Stimulated activated CD8-positive, alpha-beta memory T cell treated with anti-CD3 and anti-CD28 coated beads, Interleukin-4, amount 100 ng/mL, for 1 hour (primary cell): Measurements from ENCODE around the gene XRCC2.
"Not testable (repeated sequence)": the region's sequence is repeated elsewhere in the genome, so short reads cannot be mapped to it uniquely, and the experiment has no call there.

Source experiments
- DNase-seq, 2 donors: peaks; one replicate each; pipeline ENCODE4 v3.0.0-alpha.2; 2020; ENCODE audit warnings: low read depth in 2 of 2, low spot score in 1 of 2

XRCC2 gene

DNA sequence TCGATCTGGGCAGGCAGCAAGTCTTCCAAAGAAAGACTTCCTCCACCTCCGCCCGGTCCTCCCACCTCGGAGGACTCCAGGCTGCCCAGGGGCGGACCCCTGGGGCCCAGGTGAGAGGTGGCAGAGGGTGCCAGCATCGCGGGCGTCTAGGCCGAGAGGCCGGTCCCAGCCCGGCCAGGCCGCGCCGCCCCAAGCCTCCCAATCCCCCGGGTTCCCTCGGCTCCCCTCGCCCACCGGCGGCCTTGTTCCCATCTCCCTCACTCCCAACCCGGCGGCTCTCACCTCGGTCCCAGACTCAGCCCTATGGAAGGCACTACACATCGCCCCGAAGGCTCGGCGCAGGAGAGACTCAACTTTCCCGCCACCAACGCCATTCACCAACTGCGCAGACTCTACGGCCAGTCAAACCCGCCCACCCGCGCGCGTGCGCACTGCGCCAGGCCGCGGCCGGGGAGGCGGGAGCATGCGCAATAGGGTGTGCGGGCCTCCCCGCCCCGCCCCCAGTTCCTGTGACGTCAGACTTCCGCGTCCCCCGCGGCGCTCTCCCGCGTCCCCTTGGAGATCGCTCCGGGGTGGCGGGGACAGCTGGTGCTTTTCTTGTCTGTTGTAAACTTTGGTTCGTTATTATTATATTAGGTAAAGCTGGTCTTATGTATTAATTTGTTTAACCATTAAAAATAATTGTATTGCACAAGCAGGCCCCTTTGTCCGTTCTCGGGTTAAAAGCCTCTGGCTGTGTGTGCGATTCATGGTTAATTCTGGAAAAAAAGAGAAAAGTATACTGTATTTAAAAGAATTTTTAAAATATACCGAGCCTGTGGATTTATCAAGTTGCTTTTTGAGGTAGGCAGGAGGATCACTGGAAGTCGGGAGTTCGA, at the start of gene XRCC2:
XRCC2 (minus strand) TSS at position 383 of the 878 bp plus-strand sequence; CDS start at position 321, 62 bp downstream.
- DNase-seq = peak; percentile 87 to 91

DNA sequence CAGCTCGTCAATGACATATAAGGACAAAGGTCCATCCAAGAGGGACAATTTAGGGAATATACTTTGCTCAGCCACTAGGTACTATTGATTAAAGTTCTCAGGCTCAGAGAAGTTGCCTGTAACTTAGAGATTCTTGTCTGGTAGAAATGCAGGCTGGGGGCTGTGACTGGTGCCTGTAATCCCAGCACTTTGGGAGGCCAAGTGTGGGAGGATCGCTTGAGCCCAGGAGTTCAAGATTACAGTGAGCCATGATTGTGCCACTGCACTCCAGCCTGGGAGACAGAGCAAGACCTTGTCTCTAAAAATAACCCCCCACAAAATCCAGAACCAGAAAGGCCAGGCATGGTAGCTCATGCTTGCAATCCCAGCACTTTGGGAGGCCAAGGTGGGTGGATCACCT, 47.4 kb upstream of the XRCC2 start:
- DNase-seq = no peak

DNA sequence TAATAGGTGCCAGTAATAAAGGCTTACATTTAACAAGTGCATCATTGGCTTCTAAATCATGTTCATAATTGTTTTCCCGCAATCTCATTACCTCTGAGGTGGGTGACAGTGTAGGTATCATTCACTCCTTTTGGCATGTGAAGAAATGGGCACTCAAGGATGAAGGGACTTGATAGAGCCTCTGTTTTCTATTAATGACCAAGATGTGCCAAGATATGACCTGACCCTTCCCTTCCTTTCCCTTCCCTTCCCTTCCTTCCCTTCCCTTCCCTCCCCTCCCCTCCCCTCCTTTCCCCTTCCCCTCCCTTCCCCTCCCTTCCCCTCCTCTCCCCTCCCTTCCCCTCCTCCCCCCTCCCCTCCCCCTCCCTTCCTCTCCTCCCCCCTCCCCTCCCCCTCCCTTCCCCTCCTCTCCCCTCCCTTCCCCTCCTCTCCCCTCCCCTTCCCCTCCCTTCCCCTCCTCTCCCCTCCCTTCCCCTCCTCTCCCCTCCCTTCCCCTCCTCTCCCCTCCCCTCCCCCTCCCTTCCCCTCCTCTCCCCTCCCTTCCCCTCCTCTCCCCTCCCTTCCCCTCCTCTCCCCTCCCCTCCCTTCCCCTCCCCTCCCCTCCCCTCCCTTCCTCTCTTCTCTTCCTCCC, 36.6 kb upstream of the XRCC2 start:
- DNase-seq = not testable (repeated sequence)

DNA sequence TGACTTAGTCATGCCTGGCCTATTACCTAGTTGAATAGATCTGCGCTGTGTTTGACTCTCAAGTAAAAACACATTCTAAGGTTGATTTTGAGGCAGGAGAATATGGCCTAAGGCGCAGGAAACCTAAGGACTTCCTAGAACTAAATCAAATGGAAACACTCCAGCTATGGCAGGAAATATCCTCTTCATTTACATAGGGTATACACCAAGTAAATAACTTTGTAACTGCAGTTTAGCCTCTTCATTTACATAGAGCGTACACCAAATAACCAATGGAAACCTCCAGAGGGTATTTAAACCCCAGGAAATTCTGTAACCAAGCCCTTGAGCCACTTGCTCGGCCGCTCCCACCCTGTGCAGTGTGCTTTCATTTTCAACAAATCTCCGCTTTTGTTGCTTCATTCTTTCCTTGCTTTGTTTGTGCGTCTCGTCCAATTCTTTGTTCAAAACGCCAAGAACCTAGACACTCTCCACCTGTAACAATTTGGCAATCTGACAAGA, 35.6 kb upstream of the XRCC2 start:
- no peak for DNase-seq

DNA sequence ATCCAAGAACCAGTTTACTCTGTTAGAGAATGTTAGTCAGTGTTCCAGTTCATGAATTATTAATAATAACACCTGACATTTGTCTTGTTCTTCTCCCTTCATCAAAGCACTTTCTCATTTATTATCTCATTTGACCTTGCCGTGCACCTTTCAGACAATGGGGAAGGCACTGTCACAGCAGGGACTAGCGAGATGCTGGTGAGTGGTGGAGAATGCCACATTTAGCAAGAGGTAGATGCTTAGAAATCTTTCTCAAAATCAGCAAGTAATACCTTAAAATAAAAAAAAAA, 34.2 kb upstream of the XRCC2 start:
- no peak for DNase-seq

DNA sequence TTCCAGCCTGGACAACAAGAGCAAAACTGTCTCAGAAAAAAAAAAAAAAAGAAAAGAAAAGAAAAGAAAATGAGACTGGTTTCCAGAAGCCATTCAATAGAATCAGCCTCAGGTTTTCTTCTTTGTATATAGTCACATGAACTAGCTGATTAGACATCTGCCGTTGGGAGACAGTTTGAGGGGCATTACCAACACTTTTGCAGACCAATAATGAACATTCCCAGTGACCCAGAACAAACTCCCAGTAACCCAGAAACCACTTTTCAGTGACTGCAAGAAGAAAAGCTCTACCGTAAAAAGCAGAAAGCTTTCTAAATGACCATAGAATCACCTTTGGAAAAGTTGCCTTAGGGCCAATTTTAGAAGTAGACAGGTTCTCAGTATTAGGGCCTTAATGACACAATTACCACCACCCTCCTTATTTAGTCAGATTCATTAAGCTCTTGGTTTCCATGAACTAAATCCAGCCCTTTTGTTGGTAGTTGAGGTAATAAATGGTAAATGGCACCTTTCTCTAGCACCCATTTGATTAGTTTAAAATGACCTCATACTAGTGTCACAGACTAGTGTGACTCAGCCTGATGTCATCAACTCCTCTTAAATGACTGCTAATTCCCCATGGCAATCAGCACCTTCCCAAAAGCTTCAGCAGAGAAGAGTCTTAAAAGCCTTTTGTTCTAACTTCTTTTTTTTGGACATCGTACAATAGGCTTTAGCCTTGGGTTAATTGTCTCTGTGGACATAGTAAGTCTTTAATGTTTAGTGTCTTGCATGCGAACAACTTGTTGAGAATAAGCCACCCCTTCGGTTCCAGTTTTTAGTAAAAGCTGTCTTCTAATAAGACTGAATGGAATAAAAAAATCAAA, 33.6 kb upstream of the XRCC2 start:
- no peak for DNase-seq

DNA sequence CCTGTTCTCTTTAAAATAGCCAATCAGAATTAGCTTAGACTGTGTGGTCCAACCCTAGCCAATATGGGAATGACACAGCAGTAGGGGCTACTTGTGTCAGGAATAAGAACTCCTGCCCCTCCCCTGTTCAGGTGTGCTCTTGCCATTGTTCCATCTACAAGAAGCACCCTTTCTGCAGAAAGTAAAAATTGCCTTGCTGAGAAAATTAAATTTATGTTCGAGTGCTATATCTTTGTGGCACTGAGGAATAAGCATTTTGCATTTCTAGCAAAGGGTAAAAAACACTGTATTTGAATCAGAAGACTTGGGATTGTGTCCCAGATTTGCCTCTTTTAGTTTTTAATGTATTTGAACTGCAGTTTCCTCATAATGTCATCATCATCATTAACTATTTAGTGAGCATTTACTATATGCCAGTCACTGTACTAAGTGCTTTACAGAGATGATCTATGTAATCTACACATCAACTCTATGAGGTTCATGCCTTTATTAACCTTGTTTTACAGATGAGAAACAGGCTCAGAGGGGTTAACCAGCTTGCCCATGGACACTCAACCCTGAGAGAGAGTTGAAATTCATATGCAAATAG, 28.9 kb upstream of the XRCC2 start:
- no peak for DNase-seq

DNA sequence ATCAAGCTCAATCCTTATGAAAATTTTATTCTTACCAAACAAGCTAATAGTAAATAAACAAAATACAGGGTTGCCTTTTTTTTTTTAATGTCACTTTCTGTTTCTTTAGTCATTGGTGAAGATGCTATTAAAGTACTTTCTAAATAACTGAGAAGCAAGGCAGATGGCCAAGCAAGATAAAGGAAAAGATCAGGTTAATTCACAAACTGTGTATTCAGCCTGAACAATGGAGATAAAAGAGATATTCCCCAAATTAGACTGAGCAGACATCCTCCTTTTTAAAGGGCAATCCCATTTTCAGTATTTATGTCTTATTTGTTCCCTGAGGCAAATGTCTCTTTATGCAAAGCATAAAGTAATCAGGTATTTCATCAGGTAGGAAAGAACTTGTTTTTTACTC, 23.1 kb upstream of the XRCC2 start:
- no peak for DNase-seq

DNA sequence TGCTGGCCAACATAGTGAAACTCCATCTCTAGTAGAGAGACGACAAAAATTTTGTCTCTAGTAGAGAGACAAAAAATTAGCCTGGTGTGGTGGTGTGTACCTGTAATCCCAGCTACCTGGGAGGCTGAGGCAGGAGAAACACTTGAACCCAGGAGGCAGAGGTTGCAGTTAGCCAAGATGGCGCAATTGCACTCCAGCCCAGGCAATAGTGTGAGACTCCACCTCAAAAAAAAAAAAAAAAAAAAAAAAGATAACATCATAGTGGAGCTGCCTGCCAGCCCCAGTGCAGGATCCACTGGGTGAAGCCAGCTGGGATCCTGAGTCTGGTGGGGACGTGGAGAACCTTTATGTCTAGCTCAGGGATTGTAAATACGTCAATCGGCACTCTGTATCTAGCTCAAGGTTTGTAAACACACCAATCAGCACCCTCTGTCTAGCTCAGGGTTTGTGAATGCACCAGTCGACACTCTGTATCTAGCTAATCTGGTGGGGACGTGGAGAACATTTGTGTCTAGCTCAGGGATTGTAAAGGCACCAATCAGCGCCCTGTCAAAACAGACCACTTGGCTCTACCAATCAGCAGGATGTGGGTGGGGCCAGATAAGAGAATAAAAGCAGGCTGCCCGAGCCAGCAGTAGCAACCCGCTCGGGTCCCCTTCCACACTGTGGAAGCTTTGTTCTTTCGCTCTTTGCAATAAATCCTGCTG, 21.5 kb upstream of the XRCC2 start:
- not testable (repeated sequence) for DNase-seq

DNA sequence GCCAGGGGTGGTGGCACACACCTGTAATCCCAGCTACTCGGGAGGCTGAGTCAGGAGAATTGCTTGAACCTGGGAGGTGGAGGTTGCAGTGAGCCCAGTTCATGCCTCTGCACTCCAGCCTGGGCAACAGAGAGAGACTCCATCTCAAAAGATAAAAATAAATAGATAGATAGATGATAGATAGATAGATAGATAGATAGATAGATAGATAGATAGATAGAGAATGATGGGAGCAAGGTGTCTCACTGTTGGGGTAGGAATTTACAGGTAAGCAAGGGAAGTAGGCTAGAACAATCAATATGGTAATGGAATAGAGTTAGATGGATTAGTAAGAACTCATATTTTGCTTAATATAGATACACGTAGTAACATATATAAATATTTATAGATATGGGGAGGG, 16.3 kb upstream of the XRCC2 start:
- not testable (repeated sequence) for DNase-seq

DNA sequence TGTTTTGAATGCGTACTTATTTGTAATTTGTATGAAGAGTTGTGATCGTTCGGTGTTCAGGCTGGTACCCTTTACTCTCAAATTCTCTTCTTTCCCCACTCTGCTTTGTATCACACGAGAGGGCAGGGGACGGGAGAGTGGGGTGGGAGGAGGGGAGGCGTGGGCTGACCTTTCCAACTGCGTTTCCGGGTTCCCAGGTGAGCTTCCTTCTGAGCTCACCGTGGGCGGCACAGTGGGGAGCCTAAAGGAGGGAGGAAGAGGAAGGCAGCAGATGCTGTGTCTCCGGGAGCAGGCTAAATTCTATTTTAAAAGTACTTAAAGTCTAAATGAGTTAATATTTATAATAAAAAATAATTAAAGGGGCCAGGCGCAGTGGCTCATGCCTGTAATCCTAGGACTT, 7.4 kb upstream of the XRCC2 start:
- DNase-seq = no peak

DNA sequence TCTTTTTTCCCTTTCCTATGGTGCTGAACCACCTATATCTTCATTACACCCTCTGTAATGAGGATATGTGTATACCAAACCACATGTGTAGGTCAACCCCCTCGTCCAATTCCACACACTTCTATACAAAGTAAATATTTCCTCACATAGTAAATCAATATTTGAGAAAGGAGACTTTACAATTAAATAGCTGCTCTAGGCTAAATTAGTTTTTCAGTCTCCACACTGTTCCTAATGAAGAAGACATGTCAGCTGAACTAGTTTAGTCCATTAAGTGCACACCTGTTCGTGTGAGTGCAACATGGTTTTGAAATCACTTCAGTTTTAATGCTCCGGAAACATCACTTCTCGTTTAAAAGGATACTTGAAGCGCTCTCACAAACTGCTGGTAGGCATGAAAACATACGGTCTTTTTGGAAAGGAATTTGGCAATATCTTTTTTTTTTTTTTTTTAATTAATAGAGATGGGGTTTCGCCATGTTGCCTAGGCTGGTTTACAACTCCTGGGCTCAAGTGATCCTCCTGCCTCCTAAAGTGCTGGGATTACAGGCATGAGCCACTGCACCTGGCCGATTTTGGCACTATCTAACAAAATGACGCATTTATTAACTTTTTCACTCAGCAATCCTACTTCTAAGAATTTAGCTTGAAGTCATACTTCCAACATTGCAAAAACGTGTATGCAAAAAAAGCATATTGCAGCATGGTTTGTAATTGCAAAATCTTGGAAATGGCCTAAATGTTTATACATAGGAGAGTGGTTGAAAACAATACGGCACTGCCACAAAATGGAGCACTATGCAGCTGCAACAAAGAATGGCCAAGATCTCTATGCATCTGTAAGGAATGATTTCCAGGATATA, 2.1 kb upstream of the XRCC2 start:
- DNase-seq = no peak

DNA sequence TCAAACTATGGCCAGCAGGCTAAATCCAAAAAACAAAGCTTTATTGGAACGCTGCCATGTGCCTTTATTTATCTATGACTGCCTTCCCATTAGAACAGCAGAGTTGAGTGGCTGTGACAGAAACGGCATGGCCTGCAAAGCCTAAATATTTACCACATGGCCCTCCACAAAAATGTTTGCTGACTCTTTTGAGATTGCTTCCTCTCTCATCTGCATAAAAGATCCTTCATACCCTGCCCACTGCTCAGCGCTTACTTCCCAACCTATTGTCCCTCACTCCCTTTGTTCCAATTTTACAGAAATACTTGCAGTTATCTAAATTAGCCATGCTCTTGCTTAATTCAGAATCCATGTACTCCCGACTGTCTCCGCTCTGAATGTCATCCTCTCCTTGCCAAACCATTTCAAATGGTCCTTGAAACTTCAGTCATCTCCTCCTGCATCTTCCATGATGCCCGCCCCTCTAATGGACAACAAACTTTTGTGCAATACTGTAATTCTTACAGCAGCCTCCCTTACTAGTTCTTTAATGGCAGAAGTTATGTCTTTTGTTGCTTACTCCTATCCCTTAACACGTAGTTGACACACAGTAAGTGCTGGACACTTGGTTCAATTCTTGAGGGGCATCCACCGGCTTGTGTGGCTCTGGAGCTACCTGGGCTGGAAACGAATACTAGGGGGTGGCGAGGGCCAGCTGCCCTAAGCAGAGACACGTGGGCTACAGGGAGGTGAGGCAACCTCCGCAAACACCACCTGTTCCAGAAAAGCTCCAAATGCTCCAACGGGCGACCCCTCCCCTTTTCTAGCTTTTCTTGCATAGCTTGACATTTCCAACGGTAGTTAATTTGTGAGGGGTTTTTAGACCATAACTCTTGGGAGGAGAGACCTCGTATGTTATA, 832 bp downstream of the XRCC2 start:
- DNase-seq = no peak

DNA sequence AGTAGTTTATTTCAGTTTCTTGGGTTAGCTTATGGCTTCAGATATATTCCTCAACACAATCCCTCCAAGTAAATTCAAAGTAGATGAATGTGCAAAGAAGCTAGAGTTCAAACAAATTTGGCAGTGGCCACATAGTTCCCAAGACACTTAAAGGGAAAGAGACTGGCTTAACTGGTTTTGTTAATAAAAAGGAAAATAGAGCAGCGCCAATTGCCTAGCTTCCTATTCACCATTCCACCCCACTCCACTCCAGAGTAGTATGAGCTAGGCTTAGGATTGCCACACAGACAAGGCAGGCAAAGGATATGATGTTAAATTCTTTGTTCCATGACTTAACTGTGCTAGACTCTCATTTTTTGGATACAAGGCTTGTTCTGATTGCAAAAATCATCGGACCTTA, 2.0 kb downstream of the XRCC2 start:
- no peak for DNase-seq

DNA sequence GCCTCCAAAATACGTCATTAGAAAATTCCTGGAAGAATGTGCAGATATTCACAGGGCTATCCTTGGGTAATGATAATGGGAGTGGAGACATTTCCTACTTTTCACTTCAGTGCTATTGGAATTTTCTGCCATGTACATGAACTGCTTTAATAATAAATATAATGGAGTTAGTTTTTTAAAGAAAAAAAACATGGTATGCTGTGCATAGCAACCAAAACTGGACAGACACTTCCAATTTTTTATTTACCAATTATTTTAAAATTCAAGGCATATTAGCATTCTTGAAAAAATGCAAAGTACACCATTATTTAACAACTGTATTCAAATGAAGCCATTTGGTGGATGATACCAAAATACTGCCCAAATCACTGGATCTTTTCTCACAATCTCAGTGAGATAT, 3.3 kb downstream of the XRCC2 start:
- DNase-seq = no peak

DNA sequence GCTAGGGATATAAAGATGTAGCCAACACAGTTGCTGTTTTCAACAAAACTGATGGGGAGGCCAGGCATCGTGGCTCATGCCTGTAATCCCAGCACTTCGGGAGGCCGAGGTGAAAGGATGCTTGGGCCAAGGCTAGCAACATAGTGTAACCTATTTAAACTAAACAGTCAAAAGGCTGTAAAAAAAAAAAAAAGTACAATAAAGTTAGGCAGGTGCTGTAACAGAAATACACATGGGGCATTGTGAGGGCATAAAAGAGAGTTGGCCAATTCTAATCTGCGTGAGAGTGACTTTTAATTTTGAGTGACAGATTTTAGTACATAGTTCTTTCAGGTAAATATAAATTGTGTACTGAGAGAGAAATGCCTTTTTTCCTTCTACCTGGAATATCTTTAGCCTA, 6.2 kb downstream of the XRCC2 start:
- no peak for DNase-seq

DNA sequence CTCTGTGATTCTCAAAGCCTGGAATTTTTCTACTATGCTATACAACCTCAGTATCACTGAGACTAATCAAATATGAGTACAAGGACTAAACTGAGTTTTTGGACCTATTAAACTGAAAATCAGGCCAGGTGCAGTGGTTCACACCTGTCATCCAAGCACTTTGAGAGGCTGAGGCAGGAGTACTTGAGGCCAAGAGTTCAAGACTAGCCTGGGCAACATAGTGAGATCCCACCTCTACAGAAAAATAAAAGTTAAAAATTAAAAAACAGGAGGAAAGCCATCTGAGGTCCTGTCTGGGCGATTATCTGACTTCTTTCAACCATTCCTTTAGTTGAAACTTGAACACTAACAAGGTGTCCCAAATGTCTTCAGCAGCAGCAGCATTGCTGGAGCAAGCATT, 7.0 kb downstream of the XRCC2 start:
- DNase-seq = no peak

DNA sequence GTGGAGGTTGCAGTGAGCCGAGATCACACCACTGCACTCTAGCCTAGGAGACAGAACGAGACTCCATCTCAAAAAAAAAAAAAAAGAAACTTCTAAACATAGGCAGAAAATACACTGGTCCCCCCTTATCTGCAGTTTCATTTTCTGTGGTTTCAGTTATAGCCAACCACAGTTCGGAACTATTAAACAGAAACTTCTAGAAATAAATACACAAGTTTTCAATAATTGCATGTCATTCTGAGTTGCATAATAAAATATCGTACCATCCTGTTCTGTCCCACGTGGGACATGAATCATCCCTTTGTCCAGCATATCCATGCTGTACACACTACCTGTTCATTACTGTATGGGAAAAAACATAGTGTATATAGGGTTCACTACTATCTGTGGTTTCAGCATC, 8.0 kb downstream of the XRCC2 start:
- no peak for DNase-seq

DNA sequence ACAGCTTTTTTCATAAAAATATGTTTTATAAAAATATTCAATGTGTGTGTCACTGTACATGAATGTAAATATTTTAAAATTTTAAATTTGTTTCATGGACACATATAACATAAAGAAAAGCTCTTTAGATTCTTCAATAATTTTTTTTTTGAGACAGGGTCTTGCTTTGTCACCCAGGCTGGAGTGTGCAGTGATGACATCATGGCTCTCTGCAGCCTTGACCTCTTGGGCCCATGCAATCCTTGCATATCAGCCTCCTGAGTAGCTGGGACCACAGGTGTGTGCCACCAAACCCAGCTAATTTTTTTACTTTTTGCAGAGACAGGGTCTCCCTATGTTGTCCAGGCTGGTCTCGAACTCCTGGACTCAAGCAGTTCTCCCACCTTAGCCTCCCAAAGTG, 9.9 kb downstream of the XRCC2 start:
- DNase-seq = no peak
